SH-SY5Y (cell line): ENCODE results near the gene CTXND1.

Experiments used
- GATA2 ChIP-seq: IDR thresholded peaks from 2 replicates; pipeline ENCODE4 v1.6.1; 2011; ENCODE audit warnings: mild to moderate bottlenecking, low read depth, low read length
- GATA3 ChIP-seq: IDR thresholded peaks from 2 replicates; pipeline ENCODE4 v1.6.1; 2011; ENCODE audit warnings: low read depth, mild to moderate bottlenecking, low read length, moderate library complexity

Gene CTXND1

DNA sequence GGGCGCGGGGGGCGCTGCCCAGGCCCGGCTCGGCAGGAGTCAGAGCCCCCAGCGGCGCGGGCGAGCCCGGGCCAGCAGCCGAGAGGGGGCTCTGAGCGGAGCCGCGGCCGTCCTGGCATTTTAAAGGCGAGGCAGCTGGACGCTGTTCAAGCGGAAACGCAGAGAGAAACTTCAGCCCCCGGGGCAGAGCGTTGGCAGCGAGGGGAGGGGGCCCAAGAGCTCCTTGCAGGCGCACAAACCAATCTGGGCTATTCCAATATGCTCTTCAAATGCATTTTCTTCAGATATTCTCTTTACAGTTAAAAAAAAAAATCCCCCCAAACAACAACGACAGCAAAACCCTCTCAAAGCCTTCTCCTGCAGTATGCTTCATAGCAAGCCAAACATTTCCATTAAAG, at the start of gene CTXND1:
TSS of gene CTXND1 (minus strand) at position 93 of the 398 bp plus-strand sequence. CDS start 50,264 bp downstream, outside the sequence.
- no peak for TF ChIP-seq GATA2
- no peak for TF ChIP-seq GATA3

DNA sequence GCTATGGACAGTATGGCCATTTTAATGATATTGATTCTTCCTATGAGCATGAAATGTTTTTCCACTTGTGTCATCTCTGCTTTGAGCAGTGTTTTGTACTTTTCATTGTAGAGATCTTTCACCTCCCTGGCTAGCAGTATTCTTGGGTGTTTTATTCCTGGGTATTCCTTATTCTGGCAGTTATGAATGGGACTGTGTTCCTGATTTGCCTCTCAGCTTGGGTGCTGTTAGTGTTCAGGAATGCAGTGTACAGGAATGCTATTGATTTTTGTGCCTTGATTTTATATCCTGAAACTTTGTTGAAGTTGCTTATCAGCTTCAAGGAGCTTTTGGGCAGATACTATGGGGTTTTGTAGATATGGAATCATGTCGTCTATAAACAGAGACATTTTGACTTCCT, 49.5 kb upstream of the CTXND1 start:
- TF ChIP-seq GATA3 (no peak), GATA2 (no peak)

DNA sequence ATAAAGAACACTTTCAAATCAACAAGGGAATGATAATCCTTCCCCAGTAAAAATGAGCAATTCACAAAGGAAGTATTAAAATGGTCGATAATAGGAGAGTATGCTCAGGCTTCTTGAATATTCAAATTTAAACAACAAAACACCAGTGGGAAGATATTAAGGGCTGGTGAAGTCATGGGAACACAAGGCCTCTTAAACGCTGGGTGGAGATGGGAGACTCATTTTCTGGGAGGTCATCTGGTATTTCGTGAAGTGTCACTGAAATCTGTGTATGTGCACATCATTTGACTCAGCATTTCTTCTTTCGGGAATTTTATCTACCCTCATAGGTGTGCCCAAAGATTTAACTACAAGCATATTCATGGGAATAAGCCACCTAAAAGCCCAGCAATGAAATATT, 40.1 kb upstream of the CTXND1 start:
- TF ChIP-seq GATA2 = no peak
- TF ChIP-seq GATA3 = no peak

DNA sequence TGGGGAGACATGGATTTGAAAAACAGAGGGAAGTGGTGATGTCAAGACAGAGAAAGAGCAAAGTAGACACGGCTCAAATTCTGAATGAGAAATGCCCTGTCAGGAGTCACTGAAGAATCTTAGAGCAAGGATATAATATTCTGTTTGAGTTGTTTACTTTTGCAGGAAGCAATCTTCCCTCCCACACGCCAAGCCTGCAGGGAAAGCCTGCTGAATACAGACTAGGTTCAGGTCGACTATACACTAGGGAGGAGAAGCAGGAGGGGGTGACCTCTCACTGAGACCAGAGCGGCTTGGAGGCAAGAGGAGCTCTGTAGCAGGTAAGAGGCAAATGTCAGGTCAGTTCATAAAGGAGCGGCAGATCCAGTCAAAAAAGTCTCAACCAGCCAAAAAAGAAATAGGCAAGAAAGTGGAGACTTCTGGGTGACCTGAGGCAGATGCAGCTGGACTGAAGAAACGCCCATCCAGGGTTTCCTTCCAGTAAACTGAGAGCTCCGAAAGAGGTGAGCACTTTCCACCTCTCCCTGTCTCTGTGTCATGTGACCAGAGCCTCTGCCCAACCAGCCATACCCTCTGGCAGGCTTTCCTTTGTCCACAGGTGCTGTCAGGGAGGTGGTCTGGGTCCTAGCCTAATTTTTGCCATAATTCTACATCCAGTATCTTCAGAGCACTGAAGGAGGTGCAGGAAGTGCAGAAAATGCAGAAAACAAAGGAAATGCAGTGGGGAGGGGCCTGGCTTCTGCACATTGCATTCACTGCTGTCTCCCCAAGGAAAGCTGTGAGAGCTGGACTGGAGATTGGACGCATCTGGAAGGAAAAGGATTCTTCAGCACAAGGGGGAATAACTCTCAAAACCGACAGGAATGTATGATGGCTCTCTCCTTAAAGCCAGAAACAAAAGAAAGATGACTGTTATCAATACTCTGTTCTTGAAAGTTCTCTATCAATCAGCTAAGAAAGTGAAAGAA, 37.8 kb upstream of the CTXND1 start:
- no peak for TF ChIP-seq GATA2
- TF ChIP-seq GATA3 = no peak

GRCh38 chr15:80288131-80288530, 36.1 kb upstream of the CTXND1 start:
- TF ChIP-seq GATA3 (no peak), GATA2 (no peak)

- no peak for TF ChIP-seq GATA3
- no peak for TF ChIP-seq GATA2
These were observed 34.0 kb upstream of the CTXND1 start for GRCh38 chr15:80286055-80286454.

GRCh38 chr15:80285379-80285778, 33.4 kb upstream of the CTXND1 start:
- TF ChIP-seq GATA2 (no peak), GATA3 (no peak)

DNA sequence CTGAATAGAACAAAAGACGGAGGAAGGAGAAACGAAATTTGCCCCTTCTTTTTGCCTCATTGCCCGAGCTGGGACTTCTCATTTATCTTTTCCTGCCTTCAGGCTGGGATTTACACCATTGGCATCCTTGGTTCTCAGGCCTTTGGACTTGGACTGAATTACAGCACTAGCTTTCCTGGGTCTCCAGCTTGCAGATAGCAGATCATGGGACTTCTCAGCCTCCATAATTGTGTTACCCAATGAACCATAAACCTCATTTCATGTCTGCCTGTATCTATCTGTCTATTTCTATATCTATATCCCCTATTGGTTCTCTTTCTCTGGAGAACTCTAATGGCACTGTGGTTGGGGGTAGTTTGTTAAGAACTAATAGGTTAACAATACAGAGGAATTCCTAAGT, 31.5 kb upstream of the CTXND1 start:
- TF ChIP-seq GATA2 = no peak
- TF ChIP-seq GATA3 = no peak

- TF ChIP-seq GATA2 = no peak
- TF ChIP-seq GATA3 = no peak
These were observed 25.1 kb upstream of the CTXND1 start for GRCh38 chr15:80277147-80277546.

DNA sequence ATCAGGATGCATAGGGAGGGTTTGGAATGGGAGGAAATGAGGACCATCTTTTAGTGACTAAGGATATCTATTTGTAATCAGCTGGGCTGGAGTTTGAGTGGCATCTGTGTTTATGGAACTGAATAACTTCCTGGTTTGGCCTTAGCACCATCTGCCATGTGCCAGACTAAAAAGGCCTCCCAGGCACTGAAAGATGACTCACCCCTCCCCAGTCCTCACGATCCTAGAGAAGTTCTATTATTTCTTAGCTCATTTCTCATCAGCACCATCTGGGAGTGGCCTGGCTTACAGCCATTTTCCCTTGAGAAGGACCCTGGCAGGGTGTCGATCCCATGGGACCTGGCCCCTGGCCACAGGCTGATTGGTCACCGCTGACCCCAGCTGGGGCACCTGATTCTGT, 23.9 kb upstream of the CTXND1 start:
- no peak for TF ChIP-seq GATA3
- no peak for TF ChIP-seq GATA2

DNA sequence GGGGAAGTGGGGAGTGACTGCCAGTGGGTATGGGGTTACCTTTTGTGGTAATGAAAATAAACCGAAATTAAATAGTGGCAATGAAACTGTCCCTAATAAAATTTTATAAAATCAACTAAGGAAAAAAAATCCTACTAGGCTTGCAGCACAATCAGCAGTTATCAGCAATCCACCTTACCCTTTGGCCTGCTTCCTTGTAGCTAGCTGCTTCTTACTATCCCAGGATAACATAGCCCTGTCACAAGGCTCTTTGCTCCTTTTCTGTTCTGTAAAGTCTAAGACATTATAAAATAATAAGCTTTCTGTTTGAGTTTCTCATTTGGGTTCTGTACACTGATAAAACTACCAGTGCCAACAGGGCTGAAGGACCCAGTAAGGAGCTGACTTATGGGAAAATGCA, 23.0 kb upstream of the CTXND1 start:
- no peak for TF ChIP-seq GATA2
- no peak for TF ChIP-seq GATA3

DNA sequence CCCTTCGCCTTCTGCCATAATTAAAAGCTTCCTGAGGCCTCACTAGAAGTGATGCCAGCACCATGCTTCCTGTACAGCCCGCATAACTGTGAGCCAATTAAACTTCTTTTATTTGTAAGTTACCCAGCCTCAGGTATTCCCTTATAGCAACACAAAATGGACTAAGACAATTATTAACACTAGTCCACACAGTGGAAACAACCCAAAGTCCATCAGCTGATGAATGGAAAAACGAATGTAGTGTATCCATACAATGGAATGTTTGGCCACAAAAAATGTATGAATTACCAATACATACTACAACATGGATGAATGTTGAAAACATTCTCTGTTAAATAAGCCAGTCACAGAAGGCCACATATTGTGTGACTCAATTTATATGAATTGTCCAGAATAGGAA, 22.5 kb upstream of the CTXND1 start:
- TF ChIP-seq GATA3 (no peak), GATA2 (no peak)

DNA sequence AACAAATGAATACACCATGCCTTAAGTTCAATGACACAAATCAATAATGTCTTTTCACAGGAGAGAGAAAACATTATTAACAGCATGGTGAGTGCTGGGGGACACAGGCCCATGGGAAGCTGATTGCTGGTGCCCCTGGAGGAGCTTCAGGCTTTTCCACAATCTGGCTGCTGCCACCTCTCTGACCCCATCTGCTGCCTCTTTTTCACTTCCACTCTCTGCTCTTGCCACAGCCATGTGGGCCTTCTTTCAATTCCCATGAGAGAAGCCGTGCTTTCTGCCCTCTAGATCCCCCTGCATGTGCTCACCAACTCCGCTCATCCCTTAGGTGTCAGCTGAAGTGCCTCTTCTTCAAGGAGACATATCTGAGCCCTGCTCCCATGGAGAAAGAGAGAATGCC, 21.0 kb upstream of the CTXND1 start:
- no peak for TF ChIP-seq GATA2
- TF ChIP-seq GATA3 = no peak

- TF ChIP-seq GATA2 (no peak), GATA3 (no peak)
These were observed 18.5 kb upstream of the CTXND1 start for GRCh38 chr15:80270472-80270871.

- TF ChIP-seq GATA3 (no peak), GATA2 (no peak)
These were observed 16.1 kb upstream of the CTXND1 start for GRCh38 chr15:80268101-80268500.
